ENCODE measurements around the gene NEDD8.

- TF ChIP-seq CTCF (IDR thresholded peaks at IDR 0.05) (no peak), POLR2A (IDR thresholded peaks at IDR 0.05) (no peak)
Measured at GRCh38 chr14:24176599-24176998, 55.6 kb downstream of the NEDD8 start.

Data from testis (tissue), 2 donors.